Measurements from ENCODE around the gene EFNA5. TPM values are rescaled to one million over a fixed set of nuclear protein-coding genes. Genes with fewer than 3 reads are reported as not detected.

EFNA5 gene
- total RNA-seq, 2 donors from 2014 or later: not detected

- H3K36me3 Mint-ChIP-seq: no peaks in the 10 kb centered on the region
- no peak overlapping the region for H3K27ac Mint-ChIP-seq
- no peak for ATAC-seq
- DNase-seq (ENCODE audit: low spot score in 2 of 2): no peak
- no peaks in the 10 kb centered on the region for H3K9me3 Mint-ChIP-seq
These were observed 38.9 kb downstream of the EFNA5 start for GRCh38 chr5:107631805-107632362.

GRCh38 chr5:107630184-107630583 lies 40.6 kb downstream of the EFNA5 start:
- ATAC-seq (no peak), DNase-seq (ENCODE audit: low spot score in 2 of 2) (no peak)
- Mint-ChIP-seq H3K27ac (no peak overlapping the region), H3K36me3 (no peaks in the 10 kb centered on the region), H3K9me3 (no peaks in the 10 kb centered on the region)

GRCh38 chr5:107624235-107624634 lies 46.5 kb downstream of the EFNA5 start:
- no peaks in the 10 kb centered on the region for H3K36me3 Mint-ChIP-seq
- no peak overlapping the region for H3K27ac Mint-ChIP-seq
- peaks cover 0 to 4% of the 10 kb centered on the region in 2 donors for H3K9me3 Mint-ChIP-seq
- DNase-seq (ENCODE audit: low spot score in 2 of 2) (no peak), ATAC-seq (no peak)

- no peaks in the 10 kb centered on the region for H3K36me3 Mint-ChIP-seq
- no peak overlapping the region for H3K27ac Mint-ChIP-seq
- H3K9me3 Mint-ChIP-seq: peaks cover 0 to 4% of the 10 kb centered on the region in 2 donors
- ATAC-seq (no peak), DNase-seq (ENCODE audit: low spot score in 2 of 2) (no peak)
These were observed 49.6 kb downstream of the EFNA5 start for GRCh38 chr5:107621089-107621488.

- H3K9me3 Mint-ChIP-seq: peaks cover 0 to 4% of the 10 kb centered on the region in 2 donors
- H3K36me3 Mint-ChIP-seq: no peaks in the 10 kb centered on the region
- no peak overlapping the region for H3K27ac Mint-ChIP-seq
- ATAC-seq (no peak), DNase-seq (ENCODE audit: low spot score in 2 of 2) (no peak)
These were observed 51.0 kb downstream of the EFNA5 start for GRCh38 chr5:107619781-107620180.

- no peak overlapping the region for H3K27ac Mint-ChIP-seq
- ATAC-seq (no peak), DNase-seq (ENCODE audit: low spot score in 2 of 2) (no peak)
- H3K36me3 Mint-ChIP-seq: no peaks in the 10 kb centered on the region
- H3K9me3 Mint-ChIP-seq: peaks cover 0 to 4% of the 10 kb centered on the region in 2 donors
These were observed 52.5 kb downstream of the EFNA5 start for GRCh38 chr5:107618242-107618641.

- Mint-ChIP-seq H3K27ac (no peak overlapping the region), H3K36me3 (no peaks in the 10 kb centered on the region), H3K9me3 (peaks cover 0 to 4% of the 10 kb centered on the region in 2 donors)
- no peak for ATAC-seq
- DNase-seq (ENCODE audit: low spot score in 2 of 2): no peak
These were observed 53.7 kb downstream of the EFNA5 start for GRCh38 chr5:107617052-107617451.

- DNase-seq (ENCODE audit: low spot score in 2 of 2) (no peak), ATAC-seq (no peak)
- no peaks in the 10 kb centered on the region for H3K36me3 Mint-ChIP-seq
- H3K27ac Mint-ChIP-seq: no peak overlapping the region
- peaks cover 0 to 4% of the 10 kb centered on the region in 2 donors for H3K9me3 Mint-ChIP-seq
These were observed 54.5 kb downstream of the EFNA5 start for GRCh38 chr5:107616213-107616612.

GRCh38 chr5:107615299-107615817 lies 55.4 kb downstream of the EFNA5 start:
- H3K36me3 Mint-ChIP-seq: no peaks in the 10 kb centered on the region
- ATAC-seq (no peak), DNase-seq (ENCODE audit: low spot score in 2 of 2) (no peak)
- H3K9me3 Mint-ChIP-seq: no peaks in the 10 kb centered on the region
- no peak overlapping the region for H3K27ac Mint-ChIP-seq

- no peak for ATAC-seq
- peaks cover 0 to 3% of the 10 kb centered on the region in 2 donors for H3K9me3 Mint-ChIP-seq
- H3K36me3 Mint-ChIP-seq: no peaks in the 10 kb centered on the region
- no peak for DNase-seq (ENCODE audit: low spot score in 2 of 2)
- no peak overlapping the region for H3K27ac Mint-ChIP-seq
These were observed 58.2 kb downstream of the EFNA5 start for GRCh38 chr5:107612541-107612940.

GRCh38 chr5:107610798-107611197 lies 59.9 kb downstream of the EFNA5 start:
- H3K27ac Mint-ChIP-seq: no peak overlapping the region
- no peak for ATAC-seq
- H3K9me3 Mint-ChIP-seq: peaks cover 0 to 3% of the 10 kb centered on the region in 2 donors
- H3K36me3 Mint-ChIP-seq: no peaks in the 10 kb centered on the region
- DNase-seq (ENCODE audit: low spot score in 2 of 2): no peak

GRCh38 chr5:107607671-107608345 lies 62.9 kb downstream of the EFNA5 start:
- ATAC-seq (no peak), DNase-seq (ENCODE audit: low spot score in 2 of 2) (no peak)
- Mint-ChIP-seq H3K27ac (no peak overlapping the region), H3K9me3 (peaks cover 0 to 3% of the 10 kb centered on the region in 2 donors), H3K36me3 (no peaks in the 10 kb centered on the region)

GRCh38 chr5:107607196-107607595 lies 63.5 kb downstream of the EFNA5 start:
- DNase-seq (ENCODE audit: low spot score in 2 of 2) (no peak), ATAC-seq (no peak)
- Mint-ChIP-seq H3K9me3 (peaks cover 0 to 3% of the 10 kb centered on the region in 2 donors), H3K27ac (no peak overlapping the region), H3K36me3 (no peaks in the 10 kb centered on the region)

GRCh38 chr5:107605596-107606125 lies 65.1 kb downstream of the EFNA5 start:
- no peak for DNase-seq (ENCODE audit: low spot score in 2 of 2)
- Mint-ChIP-seq H3K36me3 (no peaks in the 10 kb centered on the region), H3K27ac (no peak overlapping the region), H3K9me3 (peaks cover 0 to 3% of the 10 kb centered on the region in 2 donors)
- ATAC-seq: no peak

- DNase-seq (ENCODE audit: low spot score in 2 of 2) (no peak), ATAC-seq (no peak)
- no peak overlapping the region for H3K27ac Mint-ChIP-seq
- H3K36me3 Mint-ChIP-seq: no peaks in the 10 kb centered on the region
- H3K9me3 Mint-ChIP-seq: peaks cover 0 to 3% of the 10 kb centered on the region in 2 donors
These were observed 65.7 kb downstream of the EFNA5 start for GRCh38 chr5:107604990-107605389.

GRCh38 chr5:107604146-107604910 lies 66.4 kb downstream of the EFNA5 start:
- DNase-seq (ENCODE audit: low spot score in 2 of 2): no peak
- Mint-ChIP-seq H3K27ac (no peak overlapping the region), H3K9me3 (peaks cover 0 to 1% of the 10 kb centered on the region in 2 donors), H3K36me3 (no peaks in the 10 kb centered on the region)
- ATAC-seq: no peak

- no peak overlapping the region for H3K27ac Mint-ChIP-seq
- no peaks in the 10 kb centered on the region for H3K36me3 Mint-ChIP-seq
- DNase-seq (ENCODE audit: low spot score in 2 of 2) (no peak), ATAC-seq (no peak)
- no peaks in the 10 kb centered on the region for H3K9me3 Mint-ChIP-seq
These were observed 67.4 kb downstream of the EFNA5 start for GRCh38 chr5:107603349-107603748.
